GM21367 (cell line): ENCODE data around the gene TRMU.

Experiments used
- ATAC-seq: cut with Tn5 transposase; IDR thresholded peaks from one replicate; pipeline ENCODE4 v1.9.1; 2021; ENCODE audit not compliant: unreplicated experiment

The TRMU gene

DNA sequence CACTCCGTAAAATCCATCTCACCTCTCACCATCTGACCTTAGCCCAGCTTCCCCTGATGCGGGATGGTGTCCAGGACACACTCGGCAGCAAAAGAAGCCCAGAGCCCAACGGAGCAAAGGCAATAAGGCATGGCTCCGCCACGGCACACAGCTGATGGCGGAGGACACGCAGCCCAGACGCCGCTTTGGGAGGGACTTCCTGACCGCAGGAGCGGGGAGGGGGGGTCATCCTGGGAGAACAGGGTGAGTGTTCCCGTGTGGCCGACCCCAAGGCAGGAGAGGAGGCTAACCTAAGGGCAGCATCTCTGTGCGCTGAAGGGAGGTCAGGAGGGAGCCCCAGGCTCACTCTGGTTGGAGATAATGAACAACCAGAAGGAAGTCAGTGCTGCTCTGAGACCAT lies 71.3 kb downstream of the TRMU start:
- ATAC-seq: no peak
